K562 (cell line): ENCODE measurements around the gene ARPC1A. TPM values are rescaled to one million over a fixed set of nuclear protein-coding genes. Genes with fewer than 3 reads are reported as not detected.

Experiments used
- BDP1 ChIP-seq: IDR thresholded peaks from 3 replicates; pipeline ENCODE4 v1.6.1; 2011; ENCODE audit not compliant: insufficient read length, insufficient read depth
- CEBPB ChIP-seq: fragments of 450-650 bp; IDR thresholded peaks from 2 replicates; pipeline ENCODE4 v1.6.1; 2016; ENCODE audit warnings: missing genetic modification characterization, missing compliant biosample characterization
- CEBPG ChIP-seq, 3 experiments: fragments of 200-800 bp in 1 of 3; sonication (Bioruptor generic) in 1 of 3; sonication (generic) in 1 of 3; formaldehyde crosslinking in 1 of 3; IDR thresholded peaks in 2 of 3; conservative IDR thresholded peaks in 1 of 3; 2 replicates each; pipeline versions ENCODE4 v1.6.1 to v1.8.0; 2016 to 2022; ENCODE audit warnings: missing compliant biosample characterization in 2 of 3, missing genetic modification characterization in 2 of 3, mild to moderate bottlenecking in 1 of 3, missing genetic modification reagents in 1 of 3
- FOXM1 ChIP-seq, 2 experiments: fragments of 450-650 bp in 1 of 2; sonication (generic) in 1 of 2; formaldehyde crosslinking in 1 of 2; IDR thresholded peaks; 2 replicates each; pipeline versions ENCODE4 v1.6.1 to v1.9.0; 2017 to 2022; ENCODE audit warnings: low read depth in 2 of 2, mild to moderate bottlenecking in 2 of 2, missing genetic modification reagents in 1 of 2, moderate library complexity in 1 of 2
- GABPA ChIP-seq: fragments of 200-800 bp; sonication (Bioruptor generic); conservative IDR thresholded peaks from 2 replicates; pipeline ENCODE4 v1.6.1; 2016; ENCODE audit warnings: low read depth, missing genetic modification characterization, missing compliant biosample characterization
- JUND ChIP-seq, 2 experiments: IDR thresholded peaks; 2 replicates in 1 of 2; 3 replicates in 1 of 2; pipeline ENCODE4 v1.6.1; 2011; ENCODE audit warnings: borderline replicate concordance in 2 of 2, low read depth in 2 of 2, low read length in 2 of 2, improper control_type of control experiment in 1 of 2, missing biosample characterization in 1 of 2, missing genetic modification characterization in 1 of 2, missing genetic modification reagents in 1 of 2
- MCM3 ChIP-seq: fragments of 450-650 bp; IDR thresholded peaks from 2 replicates; pipeline ENCODE4 v1.6.1; 2016
- MYC ChIP-seq, 2 experiments: fragments of 250-450 bp in 1 of 2; sonication (Bioruptor Pico) in 1 of 2; IDR thresholded peaks; 2 replicates each; pipeline versions ENCODE4 v1.5.1 to v1.6.1; 2012 to 2021; ENCODE audit warnings: low read depth in 2 of 2, borderline replicate concordance in 1 of 2, improper control_type of control experiment in 1 of 2, low read length in 1 of 2, mild to moderate bottlenecking in 1 of 2, moderate library complexity in 1 of 2
- ZFP1 ChIP-seq: fragments of 450-650 bp; formaldehyde crosslinking; IDR thresholded peaks from 2 replicates; pipeline ENCODE4 v1.4.0; 2020; ENCODE audit warnings: mild to moderate bottlenecking, mixed read lengths
- ZFP36 ChIP-seq: fragments of 150-350 bp; IDR thresholded peaks from 2 replicates; pipeline ENCODE4 v1.6.1; 2018; ENCODE audit warnings: low read length, low read depth; ENCODE audit not compliant: partially characterized antibody
- polyA plus RNA-seq, 8 experiments: library from polyadenylated mRNA; depleted of rRNA in 4 of 8; stranded (reverse) in 5 of 8; unstranded in 3 of 8; fragments of >200 nt; fragmentation: Nextera tagmentation in 2 of 8; fragmentation: Illumina TruSeq in 1 of 8; extraction: Ambion mirVana in 2 of 8; extraction: Trizol in 1 of 8; gene quantifications; 2 replicates each; pipeline versions ENCODE4 v1.2.1 to v1.2.3, GENCODE V29; 2011 to 2014; ENCODE audit warnings: inconsistent platforms in 1 of 8, missing spikeins in 1 of 8
- total RNA-seq, 7 experiments: library from RNA; depleted of rRNA in 6 of 7; stranded (reverse); fragments of >200 nt in 6 of 7; fragmentation: Illumina TruSeq in 2 of 7; extraction: Trizol in 2 of 7; gene quantifications; 2 replicates each; pipeline versions ENCODE4 v1.2.1 to v1.2.3, GENCODE V29; 2011 to 2021; ENCODE audit warnings: low replicate concordance in 1 of 7

The ARPC1A gene
- total and polyA plus RNA-seq, 9 of the 15 experiments (the other 6 are each of a cell fraction or from before 2014, with no cell fraction given), result 39.5 to 151 (median 86.1) TPM

GRCh38 chr7:99372275-99373090 is 46.8 kb downstream of the ARPC1A start (continued):
- TF ChIP-seq JUND (IDR thresholded peaks at IDR 0.05; ENCODE audit: borderline replicate concordance, low read depth, low read length) (no peak), JUND (tag; IDR thresholded peaks at IDR 0.05; ENCODE audit: borderline replicate concordance, low read depth, low read length) (no peak), CEBPG (CRISPR knock-in tag; IDR thresholded peaks at IDR 0.05) (no peak), CEBPG (tag; conservative IDR thresholded peaks at IDR 0.05 in 1 of 2, IDR thresholded peaks at IDR 0.05 in 1 of 2) (peak; percentile 21 to 60; a peak in 2 of 4 replicates), MCM3 (no peak), ZFP1 (CRISPR knock-in tag) (no peak), CEBPB (peak; percentile 89), MYC (IDR thresholded peaks at IDR 0.05; ENCODE audit: low read depth, low read length) (no peak), MYC (CRISPR knock-in tag; IDR thresholded peaks at IDR 0.05; ENCODE audit: borderline replicate concordance, low read depth) (no peak), GABPA (no peak), BDP1 (no peak), FOXM1 (IDR thresholded peaks at IDR 0.05; ENCODE audit: low read depth) (no peak), FOXM1 (CRISPR knock-in tag; IDR thresholded peaks at IDR 0.05; ENCODE audit: low read depth) (no peak), ZFP36 (no peak)
